Measurements from ENCODE around the gene ANKMY2.

- TF ChIP-seq CTCF (IDR thresholded peaks at IDR 0.05; ENCODE audit: low read length) (no peak), EZH2 (IDR thresholded peaks at IDR 0.05; ENCODE audit: borderline replicate concordance, low read length) (no peak)
Measured at GRCh38 chr7:16637379-16637778, 8.2 kb downstream of the ANKMY2 start.

Measured in OCI-LY1 (cell line).